HG03139 (cell line): Measurements from ENCODE around the gene SLC8A2.
"Not testable (repeated sequence)": the region's sequence is repeated elsewhere in the genome, so short reads cannot be mapped to it uniquely, and the experiment has no call there.

ENCODE experiments used
- ATAC-seq: cut with Tn5 transposase; IDR thresholded peaks from one replicate; pipeline ENCODE4 v1.9.1; 2021; ENCODE audit not compliant: unreplicated experiment

SLC8A2 gene

GRCh38 chr19:47489072-47489914 is 17.6 kb upstream of the SLC8A2 start:
- ATAC-seq, result no peak

DNA sequence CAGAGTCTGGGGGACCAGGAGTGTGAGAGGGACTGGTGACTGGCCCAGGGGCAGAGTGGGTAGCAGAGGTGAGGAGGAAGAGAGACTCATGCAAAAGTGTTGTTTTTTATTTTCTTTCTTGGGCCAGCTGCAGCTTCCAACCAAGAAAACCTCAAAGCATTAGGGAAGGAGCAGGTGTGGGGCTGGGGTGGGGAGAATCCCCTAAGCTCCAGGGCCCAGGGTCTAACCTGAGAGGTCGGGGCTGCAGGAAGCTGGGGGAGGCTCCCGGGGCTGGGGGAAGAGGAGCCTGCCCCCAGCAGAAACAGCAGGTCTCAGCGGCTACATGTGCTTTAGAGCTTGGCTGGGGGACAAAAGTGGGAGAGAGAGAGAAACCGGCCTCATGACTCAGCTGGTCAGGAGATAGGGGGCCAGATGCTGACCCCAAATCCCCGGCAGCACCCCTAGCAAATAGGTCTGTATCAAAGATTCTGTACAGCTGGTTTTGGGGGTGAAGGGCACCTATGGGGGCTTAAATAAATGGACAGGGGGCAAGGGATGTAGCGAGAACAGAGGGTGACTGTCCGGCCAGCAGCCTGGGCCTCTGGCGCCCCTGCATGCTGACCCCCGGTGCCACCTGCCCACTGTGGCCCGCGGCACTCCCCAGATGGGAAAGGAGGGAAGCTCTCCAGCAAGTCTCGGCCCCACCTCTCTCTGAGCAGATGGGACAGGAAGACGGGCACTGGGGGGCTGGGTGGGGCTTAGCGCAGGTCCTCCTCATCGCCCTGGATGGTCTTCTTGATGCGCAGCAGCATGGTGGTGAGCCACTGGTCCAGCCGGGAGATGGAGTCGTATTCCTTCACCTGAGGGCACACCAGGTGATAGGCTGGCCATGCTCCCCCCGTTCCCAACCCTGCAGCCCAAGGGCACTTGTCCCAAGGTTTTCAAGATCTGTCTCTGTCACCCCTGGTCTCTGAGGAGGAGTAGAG is 16.1 kb upstream of the SLC8A2 start:
- ATAC-seq, result no peak

DNA sequence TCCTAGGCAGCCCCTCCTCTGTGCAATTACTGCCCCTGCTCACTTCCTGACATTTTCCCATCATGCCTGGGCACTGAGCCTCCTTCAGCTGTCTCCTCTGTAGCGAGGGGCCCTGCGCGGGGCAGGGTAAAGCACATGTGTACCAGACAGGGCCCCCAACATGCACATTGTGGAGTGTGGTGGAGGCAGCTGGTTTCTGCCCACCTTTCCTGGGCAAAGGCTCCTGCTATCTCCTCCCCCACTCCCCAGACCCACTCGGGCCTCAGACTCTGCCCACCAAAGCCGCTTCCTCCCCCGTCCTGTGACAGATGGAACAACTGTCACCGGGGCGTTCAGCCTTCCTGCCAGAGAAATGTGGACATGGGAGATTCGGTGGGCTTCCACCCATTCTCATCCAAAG is 15.2 kb upstream of the SLC8A2 start:
- ATAC-seq, result no peak

DNA sequence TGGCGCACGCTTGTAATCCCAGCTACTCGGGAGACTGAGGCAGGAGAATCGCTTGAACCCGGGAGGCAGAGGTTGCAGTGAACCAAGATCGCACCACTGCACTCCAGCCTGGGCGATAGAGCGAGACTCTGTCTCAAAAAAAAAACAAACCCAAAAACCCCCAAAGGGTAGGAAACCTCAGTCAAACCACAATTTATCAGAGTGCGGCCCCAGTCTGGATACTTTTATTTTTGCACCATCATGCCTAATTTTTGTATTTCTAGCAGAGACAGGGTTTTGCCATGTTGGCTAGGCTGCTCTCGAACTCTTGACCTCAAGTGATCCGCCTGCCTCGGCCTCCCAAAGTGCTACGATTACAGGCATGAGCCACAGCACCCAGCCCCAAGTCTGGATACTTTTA is 14.5 kb upstream of the SLC8A2 start:
- not testable (repeated sequence) for ATAC-seq

GRCh38 chr19:47485210-47485609 is 13.5 kb upstream of the SLC8A2 start:
- ATAC-seq, result no peak

DNA sequence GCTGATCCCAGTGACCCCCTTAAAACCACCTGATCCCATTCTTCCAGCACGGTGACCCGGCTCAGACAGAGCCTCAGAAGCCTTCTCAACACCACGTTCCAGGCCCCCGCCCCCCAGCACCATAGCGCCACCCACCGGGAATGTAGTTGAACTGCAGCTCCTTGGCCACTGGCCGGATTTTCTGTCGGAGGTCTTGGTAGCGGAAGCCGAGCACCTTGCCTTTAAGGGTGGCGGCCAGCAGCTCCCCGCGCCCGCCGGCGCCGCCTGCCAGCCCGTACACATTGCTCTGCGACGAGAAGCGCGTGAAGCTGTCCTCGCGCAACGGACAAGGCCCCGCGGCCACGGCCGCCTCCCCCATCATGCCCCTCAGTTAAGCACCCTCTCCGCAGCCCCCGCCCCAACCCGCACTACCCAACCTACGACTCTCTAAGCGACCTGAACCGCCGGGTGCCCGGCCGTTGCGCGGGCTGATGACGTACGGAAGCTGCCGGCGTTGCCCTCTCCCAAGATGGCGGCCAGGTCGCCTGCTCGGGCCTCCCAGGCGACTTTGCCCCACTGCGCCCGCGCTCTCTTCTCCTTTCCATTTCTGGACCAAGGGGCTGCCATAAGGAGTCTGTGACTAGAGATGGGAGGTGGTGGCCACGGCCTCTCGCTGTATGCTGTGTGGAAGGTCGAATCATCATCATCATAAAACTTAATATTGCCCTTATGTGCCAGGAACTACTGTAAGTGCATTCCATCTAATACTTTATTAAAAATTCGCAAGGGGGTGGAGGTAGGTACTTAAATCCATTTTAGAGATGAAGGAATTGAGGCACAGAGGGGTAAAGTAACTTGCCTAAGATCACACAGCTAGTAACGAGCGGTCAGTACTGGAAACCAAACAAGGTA is 12.4 kb upstream of the SLC8A2 start, which contains the start of gene KPTN:
Gene KPTN (minus strand): TSS at position 420 of the 891 bp plus-strand sequence. CDS start 59 bp downstream, at position 361.
- peak; percentile 51 for ATAC-seq

- ATAC-seq, result no peak
Measured at GRCh38 chr19:47483200-47483599, 11.5 kb upstream of the SLC8A2 start.

DNA sequence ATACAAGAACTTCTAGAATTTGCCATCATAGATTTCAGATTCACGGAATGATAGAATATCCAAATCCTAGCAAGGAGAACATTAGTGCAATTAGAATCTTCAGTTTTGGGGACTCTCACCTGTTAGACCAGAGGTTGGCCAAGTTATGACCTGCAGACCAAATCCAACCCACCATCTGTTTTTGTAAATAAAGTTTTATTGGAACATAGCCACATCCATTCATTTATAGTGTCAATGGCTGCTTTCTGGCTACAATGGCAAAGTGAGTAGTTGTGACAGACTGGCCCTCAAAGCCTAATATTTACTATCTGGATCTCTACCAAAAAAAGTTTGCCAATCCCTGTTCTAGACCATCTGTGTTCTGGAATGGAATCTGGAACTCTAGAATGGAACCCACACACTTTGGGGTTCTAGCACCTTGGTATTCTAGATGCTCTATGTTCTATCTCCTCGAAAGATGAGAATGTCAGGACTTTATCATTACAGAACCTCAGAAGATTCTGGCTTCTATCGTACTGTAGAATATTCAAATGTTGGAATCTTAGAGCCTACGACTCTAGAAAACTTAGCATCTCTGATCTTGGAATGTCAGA is 9.9 kb upstream of the SLC8A2 start:
- no peak for ATAC-seq

- ATAC-seq, result no peak
Measured at GRCh38 chr19:47480658-47481057, 9.0 kb upstream of the SLC8A2 start.

GRCh38 chr19:47479701-47480503 is 8.2 kb upstream of the SLC8A2 start:
- no peak for ATAC-seq

GRCh38 chr19:47476438-47476972 is 4.8 kb upstream of the SLC8A2 start:
- no peak for ATAC-seq

DNA sequence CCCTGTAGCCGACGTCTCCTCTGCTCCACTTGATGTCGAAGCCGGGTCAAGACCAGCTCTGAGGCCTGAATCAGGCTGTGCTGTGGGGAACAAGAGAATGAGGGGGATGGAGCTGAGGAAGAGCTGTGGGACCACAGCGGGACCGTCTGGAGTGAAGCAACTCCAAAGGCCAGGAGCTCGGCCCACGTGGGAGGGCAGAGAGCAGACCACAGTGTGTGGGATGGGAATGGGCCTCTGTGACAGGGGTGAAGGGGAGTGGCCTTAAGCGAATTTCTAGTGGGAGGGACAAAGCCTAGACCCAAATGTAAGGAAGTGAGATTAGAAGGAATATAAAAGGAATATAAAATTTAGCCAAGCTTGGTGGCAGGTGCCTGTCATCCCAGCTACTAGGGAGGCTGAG is 3.8 kb upstream of the SLC8A2 start:
- no peak for ATAC-seq

- ATAC-seq, result no peak
Measured at GRCh38 chr19:47473336-47473735, 1.6 kb upstream of the SLC8A2 start.

- no peak for ATAC-seq
Measured at GRCh38 chr19:47471381-47471732, 336 bp downstream of the SLC8A2 start.

DNA sequence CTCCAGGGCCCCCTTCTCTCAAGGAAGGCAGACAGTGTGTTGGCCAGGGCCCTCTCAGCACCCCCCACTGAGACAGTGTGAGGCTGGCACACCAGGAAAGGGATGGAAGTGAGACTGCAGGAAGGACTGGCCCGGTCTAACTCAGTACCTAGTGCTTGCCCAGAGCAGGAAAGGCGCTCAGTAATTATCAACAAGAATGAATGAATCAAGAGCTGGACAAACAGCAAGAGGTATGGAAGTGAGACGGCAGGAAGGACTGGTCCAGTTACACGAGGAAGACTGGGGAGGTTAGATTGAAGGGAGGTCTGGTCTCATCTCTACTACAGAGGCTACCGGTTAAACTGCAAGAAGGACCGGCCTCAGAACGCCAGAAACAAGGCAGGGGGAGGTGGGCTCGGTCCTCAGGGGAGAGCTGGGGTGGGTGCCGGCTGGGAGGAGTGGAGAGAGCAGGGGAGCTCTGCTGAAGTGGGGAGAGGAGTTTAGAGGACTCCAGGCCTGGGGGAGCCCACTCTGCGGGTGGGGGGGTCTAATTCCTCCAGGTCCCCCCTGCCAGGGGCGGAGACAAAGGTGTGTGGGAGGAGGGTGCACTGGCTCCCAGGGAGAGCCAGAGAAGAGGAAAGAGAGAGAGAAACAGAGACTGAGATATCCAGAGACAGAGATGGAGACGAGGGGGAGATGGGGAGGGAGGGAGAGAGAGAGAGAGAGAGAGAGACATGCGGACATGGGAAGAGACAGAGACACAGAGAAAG is 1.1 kb downstream of the SLC8A2 start:
- ATAC-seq, result no peak

- no peak for ATAC-seq
Measured at GRCh38 chr19:47469719-47470118, 2.0 kb downstream of the SLC8A2 start.

DNA sequence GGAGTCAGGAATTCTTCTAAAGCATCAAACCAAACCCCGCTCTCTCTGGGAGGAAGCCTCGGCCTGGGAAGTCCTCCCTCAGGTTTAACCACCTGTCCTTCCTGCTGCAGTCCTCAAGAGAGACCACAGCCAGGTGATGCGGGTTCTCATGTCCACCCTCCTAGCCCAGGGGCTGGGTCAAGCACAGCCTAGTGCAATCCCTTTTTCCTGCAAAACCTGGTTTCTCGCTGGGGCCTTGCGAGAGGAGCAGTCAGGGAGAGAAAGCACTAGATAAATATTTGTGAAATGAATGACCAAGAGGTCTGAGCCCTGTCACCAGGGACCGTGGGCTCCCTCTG is 2.4 kb downstream of the SLC8A2 start:
- ATAC-seq, result no peak

DNA sequence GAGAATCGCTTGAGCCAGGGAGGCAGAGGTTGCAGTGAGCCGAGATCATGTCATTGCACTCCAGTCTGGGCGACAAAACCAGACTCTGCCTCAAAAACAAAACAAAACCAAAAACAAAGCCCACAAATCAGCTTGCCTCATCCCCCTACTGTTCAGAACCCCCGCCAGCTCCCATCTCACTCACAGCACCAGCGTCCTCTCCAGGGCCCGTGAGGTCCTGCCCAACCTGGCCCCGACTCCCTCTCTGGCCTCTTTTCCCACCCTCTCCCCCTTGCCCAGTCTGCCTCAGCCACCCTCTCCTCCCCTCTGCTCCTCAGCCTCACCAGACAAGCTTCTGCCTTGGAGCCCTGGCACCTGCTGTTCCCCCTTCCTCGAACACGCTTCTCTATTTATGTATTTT is 3.8 kb downstream of the SLC8A2 start:
- no peak for ATAC-seq

DNA sequence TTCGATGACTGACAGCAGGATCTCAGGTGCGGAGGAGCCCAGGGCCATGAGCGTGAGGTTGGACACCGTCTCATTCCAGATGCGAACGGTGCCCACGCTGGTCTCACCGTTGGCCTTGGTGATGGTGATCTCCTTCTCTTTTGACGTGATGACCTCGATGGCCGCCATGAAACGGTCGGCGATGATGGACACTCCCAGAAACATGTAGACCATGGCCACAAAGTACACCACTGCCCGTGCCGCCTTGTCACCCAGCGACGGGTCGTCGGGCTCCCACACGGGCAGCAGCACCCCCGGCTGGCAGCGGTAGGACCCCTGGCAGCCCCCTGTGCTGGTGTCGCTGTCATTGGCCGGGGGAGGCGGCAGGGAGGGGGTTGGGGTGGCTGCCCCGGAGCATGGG is 5.7 kb downstream of the SLC8A2 start:
- no peak for ATAC-seq
